GM12873 (cell line): ENCODE measurements around the gene KRTAP10-4.

Source experiments
- TF ChIP-seq, protein P1 (sequence below): IDR thresholded peaks from 2 replicates; pipeline ENCODE4 v1.5.1; 2012; ENCODE audit warnings: low read depth, mild to moderate bottlenecking, moderate library complexity, low read length, control low read depth; ENCODE audit not compliant: insufficient read depth; ENCODE audit errors: missing control alignments

The KRTAP10-4 gene

DNA sequence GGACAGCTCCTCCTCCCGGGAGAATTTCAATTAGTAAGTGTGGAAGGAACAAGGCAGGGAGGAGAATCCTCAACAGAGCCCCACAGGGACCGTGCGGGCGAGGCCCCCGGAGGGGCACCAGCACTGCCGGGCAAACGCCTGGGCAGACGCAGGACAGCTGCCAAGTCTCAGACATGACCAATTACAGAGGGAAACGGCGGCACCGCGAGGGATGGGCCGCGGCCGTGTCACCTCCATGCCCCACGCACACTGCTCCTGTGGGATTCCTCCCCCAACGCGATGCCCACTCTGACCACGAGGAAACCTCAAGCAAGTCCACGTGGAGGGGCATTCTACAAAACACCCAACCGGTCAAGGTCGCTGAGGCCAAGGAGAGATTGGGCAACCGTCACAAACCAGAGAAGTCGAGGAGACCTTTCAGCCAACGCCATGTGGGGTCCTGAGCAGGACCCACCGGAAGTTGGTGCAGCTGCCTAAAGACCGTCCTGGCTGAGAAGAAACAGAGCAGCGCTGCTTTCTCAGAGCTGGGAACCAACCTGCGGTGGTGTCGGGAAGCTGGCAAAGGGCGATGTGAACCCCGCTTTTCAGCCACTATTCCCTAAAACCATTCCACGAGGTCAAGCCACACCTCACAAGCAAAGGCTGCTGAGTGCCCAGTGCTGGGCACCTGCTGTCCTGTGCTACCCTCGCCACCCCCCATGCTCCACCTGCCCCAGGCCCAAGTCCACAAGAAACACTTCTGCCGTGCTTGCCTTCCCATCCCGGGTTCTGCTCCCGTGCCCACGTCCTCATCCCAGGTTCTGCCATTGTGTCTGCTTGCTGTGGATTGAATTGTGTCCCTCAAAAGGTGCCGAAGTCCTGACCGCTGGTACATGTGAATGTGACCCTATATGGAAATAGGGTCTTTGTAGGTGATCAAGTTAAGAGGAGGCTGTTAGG, 1.4 kb upstream of the KRTAP10-4 start:
- TF ChIP-seq, protein P1, sequence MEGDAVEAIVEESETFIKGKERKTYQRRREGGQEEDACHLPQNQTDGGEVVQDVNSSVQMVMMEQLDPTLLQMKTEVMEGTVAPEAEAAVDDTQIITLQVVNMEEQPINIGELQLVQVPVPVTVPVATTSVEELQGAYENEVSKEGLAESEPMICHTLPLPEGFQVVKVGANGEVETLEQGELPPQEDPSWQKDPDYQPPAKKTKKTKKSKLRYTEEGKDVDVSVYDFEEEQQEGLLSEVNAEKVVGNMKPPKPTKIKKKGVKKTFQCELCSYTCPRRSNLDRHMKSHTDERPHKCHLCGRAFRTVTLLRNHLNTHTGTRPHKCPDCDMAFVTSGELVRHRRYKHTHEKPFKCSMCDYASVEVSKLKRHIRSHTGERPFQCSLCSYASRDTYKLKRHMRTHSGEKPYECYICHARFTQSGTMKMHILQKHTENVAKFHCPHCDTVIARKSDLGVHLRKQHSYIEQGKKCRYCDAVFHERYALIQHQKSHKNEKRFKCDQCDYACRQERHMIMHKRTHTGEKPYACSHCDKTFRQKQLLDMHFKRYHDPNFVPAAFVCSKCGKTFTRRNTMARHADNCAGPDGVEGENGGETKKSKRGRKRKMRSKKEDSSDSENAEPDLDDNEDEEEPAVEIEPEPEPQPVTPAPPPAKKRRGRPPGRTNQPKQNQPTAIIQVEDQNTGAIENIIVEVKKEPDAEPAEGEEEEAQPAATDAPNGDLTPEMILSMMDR, result no peak

DNA sequence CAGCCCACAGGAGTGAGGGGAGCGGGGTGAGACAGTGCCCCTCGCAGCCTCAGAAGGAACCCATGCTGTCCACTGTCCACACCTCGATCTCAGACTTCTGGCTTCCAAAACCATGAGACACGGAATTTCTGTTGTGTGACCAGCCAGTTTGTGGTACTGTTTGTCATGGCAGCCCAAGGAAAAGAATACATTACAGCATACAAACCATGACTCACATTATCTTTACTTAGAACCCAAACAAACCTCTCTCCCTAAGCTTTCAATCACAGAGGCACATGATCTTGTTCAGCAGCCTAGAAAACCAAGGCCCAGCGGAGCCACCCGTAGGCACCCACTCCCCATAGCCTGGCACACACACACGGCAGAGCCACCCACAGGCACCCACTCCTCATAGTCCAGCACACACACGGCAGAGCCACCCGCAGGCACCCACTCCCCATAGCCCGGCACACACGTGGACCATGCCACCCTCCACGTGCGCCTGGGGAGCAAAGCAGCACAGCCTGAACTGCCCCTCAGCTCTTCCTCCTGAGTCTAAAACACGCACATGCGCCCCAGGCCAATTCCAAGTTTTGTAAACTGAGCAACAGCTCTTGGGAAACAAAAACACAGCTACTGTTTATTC, 458 bp upstream of the KRTAP10-4 start:
- TF ChIP-seq, protein P1, result no peak

DNA sequence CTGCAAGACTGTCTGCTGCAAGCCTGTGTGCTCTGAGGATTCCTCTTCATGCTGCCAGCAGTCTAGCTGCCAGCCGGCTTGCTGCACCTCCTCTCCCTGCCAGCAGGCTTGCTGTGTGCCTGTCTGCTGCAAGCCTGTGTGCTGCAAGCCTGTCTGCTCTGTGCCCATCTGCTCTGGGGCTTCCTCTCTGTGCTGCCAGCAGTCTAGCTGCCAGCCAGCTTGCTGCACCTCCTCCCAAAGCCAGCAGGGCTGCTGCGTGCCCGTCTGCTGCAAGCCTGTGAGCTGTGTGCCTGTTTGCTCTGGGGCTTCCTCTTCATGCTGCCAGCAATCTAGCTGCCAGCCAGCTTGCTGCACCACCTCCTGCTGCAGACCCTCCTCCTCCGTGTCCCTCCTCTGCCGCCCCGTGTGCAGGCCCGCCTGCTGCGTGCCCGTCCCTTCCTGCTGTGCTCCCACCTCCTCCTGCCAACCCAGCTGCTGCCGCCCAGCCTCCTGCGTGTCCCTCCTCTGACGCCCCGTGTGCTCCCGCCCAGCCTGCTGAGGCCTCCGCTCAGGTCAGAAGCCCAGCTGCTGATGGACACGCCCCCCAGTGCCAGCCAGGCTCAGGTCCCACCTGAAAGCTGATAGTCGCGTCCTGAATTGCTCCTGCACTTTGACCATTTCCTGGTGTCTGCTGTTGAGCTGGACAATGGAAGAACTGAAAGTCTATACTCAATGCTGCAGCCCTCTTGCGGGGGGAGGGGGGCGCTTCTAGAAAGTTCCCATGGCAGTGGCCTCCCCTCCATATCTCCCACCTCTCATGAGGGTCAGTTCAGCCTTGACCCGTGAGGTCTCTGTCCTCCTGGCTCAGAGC, 1.2 kb downstream of the KRTAP10-4 start:
- TF ChIP-seq, protein P1, result peak; percentile 6

GRCh38 chr21:44575307-44576024, 1.9 kb downstream of the KRTAP10-4 start:
- TF ChIP-seq, protein P1, result no peak

GRCh38 chr21:44576025-44576420, 2.5 kb downstream of the KRTAP10-4 start:
- TF ChIP-seq, protein P1, result no peak

DNA sequence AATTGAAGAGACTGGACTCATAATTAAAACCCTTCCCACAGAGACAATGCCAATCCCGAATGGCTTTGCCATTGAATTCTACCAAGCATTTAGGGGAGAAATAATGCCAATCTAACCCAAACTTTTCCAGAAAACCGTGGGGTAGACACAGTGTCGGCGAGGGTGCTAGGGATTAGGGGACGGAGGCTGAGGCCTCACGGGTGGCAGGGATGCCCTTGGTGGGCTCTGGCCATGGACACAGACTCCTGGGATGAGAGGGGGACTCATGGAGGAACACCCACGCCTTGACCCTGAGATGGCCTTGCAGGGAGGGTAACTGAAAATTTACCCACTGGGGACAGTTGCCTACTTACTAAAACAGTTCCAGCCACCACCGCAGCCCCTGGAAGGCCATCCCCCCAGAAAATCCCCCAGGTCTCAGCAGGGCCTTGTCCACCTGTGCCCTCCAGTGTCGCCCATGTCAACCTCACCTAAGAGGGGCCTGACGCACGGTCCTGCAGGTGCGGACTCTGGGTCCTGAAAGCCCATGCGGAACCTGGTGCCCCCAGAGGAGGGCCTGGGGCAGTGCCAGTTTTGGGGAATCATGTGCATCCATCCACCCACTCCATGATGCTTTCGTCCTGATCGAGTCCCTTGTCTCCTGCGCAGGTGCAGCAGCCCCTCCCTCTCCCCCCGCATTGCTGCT, 5.0 kb downstream of the KRTAP10-4 start:
- TF ChIP-seq, protein P1, result no peak
